CD14-positive monocyte (primary cell): ENCODE measurements around the gene C18orf54. TPM values are rescaled to one million over a fixed set of nuclear protein-coding genes. Genes with fewer than 3 reads are reported as not detected.

Experiments
- DNase-seq, 3 donors: peaks; one replicate each; pipeline ENCODE4 v3.0.0-alpha.2; 2011 to 2022
- H2AFZ ChIP-seq: 2 replicates; pipeline ENCODE4 v1.6.0; 2012; ENCODE audit warnings: mild to moderate bottlenecking, low read depth, low read length, inconsistent platforms; ENCODE audit not compliant: insufficient read depth, poor library complexity, severe bottlenecking
- H3K27ac ChIP-seq, 2 donors: 1 replicate in 1 of 2; 2 replicates in 1 of 2; pipeline ENCODE4 v1.5.1; 2012 to 2013; ENCODE audit warnings: low read length in 2 of 2, control low read depth in 1 of 2, inconsistent platforms in 1 of 2, low read depth in 1 of 2, mild to moderate bottlenecking in 1 of 2
- H3K27me3 ChIP-seq, 2 donors: one replicate each; pipeline versions ENCODE4 v1.6.0 to v1.6.1; 2011 to 2013; ENCODE audit warnings: low read length in 2 of 2; ENCODE audit not compliant: control insufficient read depth in 2 of 2, insufficient read depth in 2 of 2
- H3K36me3 ChIP-seq, 2 donors: replicated peaks in 1 of 2; 1 replicate in 1 of 2; 2 replicates in 1 of 2; pipeline versions ENCODE4 v1.5.1 to v1.6.1; 2012 to 2013; ENCODE audit warnings: low read length in 2 of 2, control low read depth in 1 of 2, inconsistent platforms in 1 of 2, mild to moderate bottlenecking in 1 of 2; ENCODE audit not compliant: insufficient read depth in 2 of 2, control insufficient read depth in 1 of 2
- H3K4me1 ChIP-seq, 2 donors: 1 replicate in 1 of 2; 2 replicates in 1 of 2; pipeline versions ENCODE4 v1.5.1 to v1.6.1; 2012 to 2013; ENCODE audit warnings: low read length in 2 of 2, control low read depth in 1 of 2, inconsistent platforms in 1 of 2, mild to moderate bottlenecking in 1 of 2, moderate library complexity in 1 of 2; ENCODE audit not compliant: insufficient read depth in 2 of 2, control insufficient read depth in 1 of 2
- H3K4me2 ChIP-seq: replicated peaks from 2 replicates; pipeline ENCODE3; 2012; ENCODE audit warnings: low read length, moderate library complexity, mild to moderate bottlenecking; ENCODE audit not compliant: poor library complexity, severe bottlenecking; ENCODE audit errors: extremely low read depth
- H3K4me3 ChIP-seq, 3 experiments: fragments of 200-600 bp in 1 of 3; sonication (generic) in 1 of 3; replicated peaks in 1 of 3; 1 replicate in 2 of 3; 2 replicates in 1 of 3; pipeline ENCODE4 v1.5.1; 2011 to 2013; ENCODE audit warnings: low read length in 3 of 3, mild to moderate bottlenecking in 3 of 3, control low read depth in 2 of 3, low read depth in 2 of 3, inconsistent platforms in 1 of 3, moderate library complexity in 1 of 3
- H3K79me2 ChIP-seq: 2 replicates; pipeline ENCODE4 v1.6.0; 2012; ENCODE audit warnings: mild to moderate bottlenecking, control low read depth, inconsistent platforms, low read length, moderate library complexity; ENCODE audit not compliant: insufficient read depth
- H3K9ac ChIP-seq: 2 replicates; pipeline ENCODE4 v1.6.0; 2017; ENCODE audit warnings: low read length, mild to moderate bottlenecking; ENCODE audit not compliant: insufficient read depth, poor library complexity, severe bottlenecking
- H3K9me3 ChIP-seq, 2 donors: replicated peaks in 1 of 2; 1 replicate in 1 of 2; 2 replicates in 1 of 2; pipeline versions ENCODE4 v1.5.1 to v1.6.1; 2012 to 2013; ENCODE audit warnings: low read length in 2 of 2, control low read depth in 1 of 2; ENCODE audit not compliant: control insufficient read depth in 1 of 2, insufficient read depth in 1 of 2
- H4K20me1 ChIP-seq: 2 replicates; pipeline ENCODE4 v1.6.0; 2012; ENCODE audit warnings: mild to moderate bottlenecking, low read length, control low read depth, moderate library complexity; ENCODE audit not compliant: insufficient read depth
- H3K27ac Mint-ChIP-seq, 7 donors: one replicate each; pipeline ENCODE4 v1.8.0; 2020; ENCODE audit warnings: mild to moderate bottlenecking in 7 of 7, mixed read lengths in 7 of 7, moderate library complexity in 6 of 7, inconsistent platforms in 2 of 7
- H3K27me3 Mint-ChIP-seq, 3 donors: one replicate each; pipeline ENCODE4 v1.8.0; 2021 to 2022; ENCODE audit warnings: low read depth in 3 of 3, mild to moderate bottlenecking in 3 of 3, mixed read lengths in 3 of 3, moderate library complexity in 3 of 3, inconsistent platforms in 1 of 3
- H3K36me3 Mint-ChIP-seq, 2 donors: one replicate each; pipeline ENCODE4 v1.8.0; 2020; ENCODE audit warnings: mixed read lengths in 2 of 2, inconsistent platforms in 1 of 2, mild to moderate bottlenecking in 1 of 2
- H3K4me1 Mint-ChIP-seq: one replicate; pipeline ENCODE4 v1.8.0; 2020; ENCODE audit warnings: mild to moderate bottlenecking, mixed read lengths
- H3K4me3 Mint-ChIP-seq, 2 donors: one replicate each; pipeline ENCODE4 v1.8.0; 2020; ENCODE audit warnings: mild to moderate bottlenecking in 2 of 2, mixed read lengths in 2 of 2, moderate library complexity in 1 of 2
- H3K9me3 Mint-ChIP-seq, 7 donors: one replicate each; pipeline ENCODE4 v1.8.0; 2020 to 2022; ENCODE audit warnings: mixed read lengths in 7 of 7, mild to moderate bottlenecking in 6 of 7, moderate library complexity in 6 of 7, inconsistent platforms in 2 of 7
- CTCF ChIP-seq: fragments of 200-600 bp; IDR thresholded peaks from one replicate; pipeline ENCODE4 v1.8.0; 2022; ENCODE audit warnings: antibody characterized with exemption, mild to moderate bottlenecking
- WGBS: methylation state at CpG from one replicate; pipeline ENCODE4 v1.1.5; 2013; ENCODE audit warnings: missing lambda C conversion rate; ENCODE audit not compliant: insufficient coverage; 5-methylcytosine and 5-hydroxymethylcytosine counted together
- intact Hi-C, 2 donors: fragments of 100-400 bp; cut with micrococcal nuclease; formaldehyde crosslinking; loops; one replicate each; pipeline versions ENCODE4 v1.15.0 to v1.15.1; 2023
- polyA plus RNA-seq, 3 donors: library from polyadenylated mRNA; depleted of rRNA in 1 of 3; unstranded in 2 of 3; stranded (reverse) in 1 of 3; fragments of 300-500 nt in 2 of 3; fragments of >200 nt in 1 of 3; fragmentation: Illumina TruSeq in 2 of 3; gene quantifications; 1 replicate in 2 of 3; 2 replicates in 1 of 3; pipeline ENCODE4 v1.2.3, GENCODE V29; 2012 to 2021

Gene C18orf54
- polyA plus RNA-seq, 3 donors: 0.14 to 0.38 (median 0.29) TPM

- no peaks in the 10 kb centered on the region for H3K36me3 Mint-ChIP-seq
- H3K36me3 ChIP-seq: no peaks in the 10 kb centered on the region
- H3K4me2 ChIP-seq: no peak overlapping the region
- DNase-seq: no peak
- no peak overlapping the region for H3K4me3 ChIP-seq
- no peaks in the 10 kb centered on the region for H3K9me3 ChIP-seq
- peaks cover 0 to 2% (median 0%) of the 10 kb centered on the region in 7 donors for H3K9me3 Mint-ChIP-seq
- no peaks in the 10 kb centered on the region for H3K27me3 ChIP-seq
- no peak overlapping the region for H2AFZ ChIP-seq
- no peaks in the 10 kb centered on the region for H3K4me1 ChIP-seq
- H3K79me2 ChIP-seq: no peaks in the 10 kb centered on the region
- no peaks in the 10 kb centered on the region for H3K4me1 Mint-ChIP-seq
- no CpG with 5 or more reads among the region's 3 CpGs for WGBS
- H3K9ac ChIP-seq: no peak overlapping the region
- H3K4me3 Mint-ChIP-seq: no peak overlapping the region
- no peak overlapping the region for H3K27ac ChIP-seq
- peaks cover 0 to 4% (median 3%) of the 10 kb centered on the region in 3 donors for H3K27me3 Mint-ChIP-seq
- H4K20me1 ChIP-seq: no peaks in the 10 kb centered on the region
- TF ChIP-seq CTCF: no peak
- no peak overlapping the region for H3K27ac Mint-ChIP-seq
- intact Hi-C loops: no loop called here
These were observed 58.7 kb downstream of the C18orf54 start for GRCh38 chr18:54416436-54416835.

GRCh38 chr18:54423831-54424230 lies 66.1 kb downstream of the C18orf54 start:
- no peaks in the 10 kb centered on the region for H3K36me3 ChIP-seq
- no peak for TF ChIP-seq CTCF
- no peaks in the 10 kb centered on the region for H3K79me2 ChIP-seq
- no peak overlapping the region for H3K27ac ChIP-seq
- no peak overlapping the region for H2AFZ ChIP-seq
- H3K4me3 ChIP-seq: no peak overlapping the region
- H3K27me3 Mint-ChIP-seq: peaks cover 2 to 4% (median 3%) of the 10 kb centered on the region in 3 donors
- no peaks in the 10 kb centered on the region for H3K4me1 Mint-ChIP-seq
- no peak overlapping the region for H3K27ac Mint-ChIP-seq
- H3K4me2 ChIP-seq: no peak overlapping the region
- intact Hi-C loops: no loop called here
- no peaks in the 10 kb centered on the region for H3K9me3 ChIP-seq
- no peaks in the 10 kb centered on the region for H3K36me3 Mint-ChIP-seq
- DNase-seq: no peak
- no peaks in the 10 kb centered on the region for H4K20me1 ChIP-seq
- no peaks in the 10 kb centered on the region for H3K4me1 ChIP-seq
- H3K9ac ChIP-seq: no peak overlapping the region
- H3K27me3 ChIP-seq: no peaks in the 10 kb centered on the region
- peaks cover 0 to 2% (median 0%) of the 10 kb centered on the region in 7 donors for H3K9me3 Mint-ChIP-seq
- H3K4me3 Mint-ChIP-seq: no peak overlapping the region
- WGBS: no CpG with 5 or more reads among the region's 2 CpGs
